Heart right ventricle (tissue), 16 donors: ENCODE data around the gene BATF3. TPM values are rescaled to one million over a fixed set of nuclear protein-coding genes. Genes with fewer than 3 reads are reported as not detected.

Source experiments
- ATAC-seq, 8 donors: fragments of 200-7000 bp; cut with Tn5 transposase; one replicate each; pipeline ENCODE4 v1.9.1; 2020; ENCODE audit warnings: mild to moderate bottlenecking in 8 of 8, moderate library complexity in 8 of 8, moderate number of reproducible peaks in 1 of 8
- DNase-seq, 2 donors: peaks; one replicate each; pipeline ENCODE4 v3.0.0-alpha.2; 2020
- H3K27ac ChIP-seq, 10 donors: fragments of 200-600 bp; sonication (generic) in 2 of 10; one replicate each; pipeline versions ENCODE4 v1.5.0 to v1.8.0; 2020 to 2022; ENCODE audit warnings: mild to moderate bottlenecking in 3 of 10
- H3K27me3 ChIP-seq, 7 donors: fragments of 200-600 bp; one replicate each; pipeline ENCODE4 v1.8.0; 2021 to 2022; ENCODE audit warnings: mild to moderate bottlenecking in 2 of 7
- H3K36me3 ChIP-seq, 9 donors: fragments of 200-600 bp; sonication (generic) in 1 of 9; one replicate each; pipeline versions ENCODE4 v1.5.0 to v1.8.0; 2020 to 2022; ENCODE audit warnings: mild to moderate bottlenecking in 2 of 9
- H3K4me1 ChIP-seq, 9 donors: fragments of 200-600 bp; sonication (generic) in 1 of 9; one replicate each; pipeline versions ENCODE4 v1.5.0 to v1.8.0; 2020 to 2022; ENCODE audit warnings: mild to moderate bottlenecking in 4 of 9
- H3K4me3 ChIP-seq, 10 donors: fragments of 200-600 bp; sonication (generic) in 2 of 10; one replicate each; pipeline versions ENCODE4 v1.5.0 to v1.8.0; 2020 to 2022; ENCODE audit warnings: mild to moderate bottlenecking in 7 of 10, moderate library complexity in 2 of 10
- H3K9me3 ChIP-seq, 11 donors: fragments of 200-600 bp in 10 of 11; sonication (generic) in 2 of 11; one replicate each; pipeline versions ENCODE4 v1.5.0 to v1.8.0; 2013 to 2022; ENCODE audit warnings: mild to moderate bottlenecking in 2 of 11, control low read depth in 1 of 11, moderate library complexity in 1 of 11
- WGBS, 2 donors: extraction: QIAGEN DNeasy Blood & Tissue Kit; methylation state at CpG; one replicate each; pipeline ENCODE4 v1.1.7; 2013; ENCODE audit warnings: inconsistent platforms in 1 of 2; 5-methylcytosine and 5-hydroxymethylcytosine counted together
- intact Hi-C, 10 donors: fragments of 100-400 bp; cut with DNase I; formaldehyde crosslinking; loops; one replicate each; pipeline versions ENCODE4 v1.11.1 to v1.14.2; 2022
- polyA plus RNA-seq, 2 donors: library from polyadenylated mRNA; stranded (reverse); fragments of 200-250 nt; gene quantifications; one replicate each; pipeline ENCODE4 v1.2.3, GENCODE V29; 2013
- total RNA-seq, 10 donors: library from RNA; stranded (reverse); fragmentation: NEBNext Ultra II Directional in 3 of 10; extraction: Animal tissue kit (Norgen Biotek cat#: 25700) in 3 of 10; gene quantifications; one replicate each; pipeline versions ENCODE4 v1.2.1 to v1.2.4, GENCODE V29; 2021 to 2023
- TF ChIP-seq, protein P1 (sequence below), 9 donors: fragments of 200-600 bp; sonication (generic) in 2 of 9; IDR thresholded peaks; one replicate each; pipeline versions ENCODE4 v1.5.0 to v1.8.0; 2021 to 2022; ENCODE audit warnings: antibody characterized with exemption in 9 of 9, mild to moderate bottlenecking in 5 of 9, moderate library complexity in 1 of 9
- donor health status: Arrhythmogenic right ventricular cardiomyopathy.
- donor health status: ischemic (EF 13 %, LVEDD 7.1; RV severe dilation, severe dysfunction).
- donor health status: healthy with polysubstance abuse.
- donor health status: DM: no; HTN: yes; CAD: no.
- donor health status: DM: no; HTN: no; CAD: no.
- donor health status: ischemic (EF 25% LVEDD 6.9; RV normal size, moderate dysfunction).
- donor health status: ischemic (EF 25% LVEDD 5.7; RV mildly dilated, moderate dysfunction).
- donor health status: healthy.
- donor health status: DM: yes; HTN: yes; CAD: no.
- donor health status: Ischemic cardiomyopathy.
- donor health status: ischemic (EF 35%, LVEDD 5.7; RV mildly dilated, moderate dysfunction).
- donor health status: nonischemic (EF 11% LVEDD 7.7; RV severe dilation, severe dysfunction).
- donor health status: DM: yes; HTN: yes; CAD: no.
- donor health status: PGD.
- donor health status: ischemic (EF 29% LVEDD 5.4; RV normal size, mild dysfunction).
- donor health status: nonischemic (EF 23%, LVEDD 6.1; RV moderate dilation, normal function).

Gene BATF3
- total and polyA plus RNA-seq, 12 donors = 0.28 to 7.0 (median 1.1) TPM

DNA sequence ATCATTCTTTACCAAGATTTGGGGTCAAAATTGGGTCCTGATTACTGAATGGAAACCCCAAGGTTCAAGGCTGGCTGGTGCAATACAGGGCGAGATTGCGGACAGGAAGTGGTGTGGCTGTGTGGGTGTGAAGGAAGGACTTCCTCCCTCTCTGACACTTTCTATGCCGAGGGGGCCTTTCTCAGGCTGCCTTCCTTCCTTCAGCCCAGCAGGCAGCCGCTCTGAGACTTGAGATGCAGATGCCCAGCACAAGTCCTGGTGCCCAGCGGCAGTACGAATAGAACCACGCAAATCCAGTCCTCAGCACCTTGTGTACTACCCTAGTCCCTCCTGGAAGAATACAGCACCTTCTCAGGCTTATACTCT lies 16.3 kb downstream of the BATF3 start:
- Histone ChIP-seq H3K4me1 (peaks cover 0 to 54% (median 0%) of the 10 kb centered on the region in 9 donors), H3K9me3 (no peaks in the 10 kb centered on the region), H3K27me3 (peaks cover 0 to 8% (median 0%) of the 10 kb centered on the region in 7 donors), H3K36me3 (no peaks in the 10 kb centered on the region), H3K4me3 (no peak overlapping the region), H3K27ac (peak overlapping the region in 1 of 10 donors; percentile 46)
- TF ChIP-seq, protein P1, sequence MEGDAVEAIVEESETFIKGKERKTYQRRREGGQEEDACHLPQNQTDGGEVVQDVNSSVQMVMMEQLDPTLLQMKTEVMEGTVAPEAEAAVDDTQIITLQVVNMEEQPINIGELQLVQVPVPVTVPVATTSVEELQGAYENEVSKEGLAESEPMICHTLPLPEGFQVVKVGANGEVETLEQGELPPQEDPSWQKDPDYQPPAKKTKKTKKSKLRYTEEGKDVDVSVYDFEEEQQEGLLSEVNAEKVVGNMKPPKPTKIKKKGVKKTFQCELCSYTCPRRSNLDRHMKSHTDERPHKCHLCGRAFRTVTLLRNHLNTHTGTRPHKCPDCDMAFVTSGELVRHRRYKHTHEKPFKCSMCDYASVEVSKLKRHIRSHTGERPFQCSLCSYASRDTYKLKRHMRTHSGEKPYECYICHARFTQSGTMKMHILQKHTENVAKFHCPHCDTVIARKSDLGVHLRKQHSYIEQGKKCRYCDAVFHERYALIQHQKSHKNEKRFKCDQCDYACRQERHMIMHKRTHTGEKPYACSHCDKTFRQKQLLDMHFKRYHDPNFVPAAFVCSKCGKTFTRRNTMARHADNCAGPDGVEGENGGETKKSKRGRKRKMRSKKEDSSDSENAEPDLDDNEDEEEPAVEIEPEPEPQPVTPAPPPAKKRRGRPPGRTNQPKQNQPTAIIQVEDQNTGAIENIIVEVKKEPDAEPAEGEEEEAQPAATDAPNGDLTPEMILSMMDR (IDR thresholded peaks at IDR 0.05) = no peak
- intact Hi-C loops = no loop called here
- DNase-seq (no peak), ATAC-seq (peak; percentile 38 to 70 (median 60))
- WGBS, 2 donors = 50 to 70% methylated on average over 7 of the region's 7 CpGs

- H3K9me3 ChIP-seq = no peaks in the 10 kb centered on the region
- TF ChIP-seq, protein P1 (IDR thresholded peaks at IDR 0.05) = no peak
- intact Hi-C loops = no loop called here
- no peak overlapping the region for H3K4me3 ChIP-seq
- 44 to 51% methylated on average over 4 of the region's 4 CpGs for WGBS, 2 donors
- DNase-seq (no peak), ATAC-seq (no peak)
- peaks cover 0 to 8% (median 0%) of the 10 kb centered on the region in 7 donors for H3K27me3 ChIP-seq
- no peaks in the 10 kb centered on the region for H3K36me3 ChIP-seq
- H3K27ac ChIP-seq = no peak overlapping the region
- peaks cover 0 to 54% (median 0%) of the 10 kb centered on the region in 9 donors for H3K4me1 ChIP-seq
These were observed 18.8 kb downstream of the BATF3 start for GRCh38 chr1:212680680-212681389.

GRCh38 chr1:212678456-212679410 lies 20.9 kb downstream of the BATF3 start:
- Histone ChIP-seq H3K36me3 (no peaks in the 10 kb centered on the region), H3K9me3 (no peaks in the 10 kb centered on the region), H3K4me3 (no peak overlapping the region), H3K27me3 (peaks cover 0 to 4% (median 0%) of the 10 kb centered on the region in 7 donors), H3K4me1 (peaks cover 0 to 36% (median 0%) of the 10 kb centered on the region in 9 donors), H3K27ac (peak overlapping the region in 1 of 10 donors; percentile 47)
- intact Hi-C loops = no loop called here
- 71 to 74% methylated on average over 11 of the region's 11 CpGs for WGBS, 2 donors
- DNase-seq = no peak
- no peak for ATAC-seq
- TF ChIP-seq, protein P1 (IDR thresholded peaks at IDR 0.05) = no peak

- H3K36me3 ChIP-seq = no peaks in the 10 kb centered on the region
- ATAC-seq (no peak), DNase-seq (no peak)
- H3K9me3 ChIP-seq = no peaks in the 10 kb centered on the region
- H3K4me1 ChIP-seq = peaks cover 0 to 24% (median 0%) of the 10 kb centered on the region in 9 donors
- H3K27ac ChIP-seq = no peak overlapping the region
- peaks cover 0 to 3% (median 0%) of the 10 kb centered on the region in 7 donors for H3K27me3 ChIP-seq
- intact Hi-C loops = no loop called here
- no peak overlapping the region for H3K4me3 ChIP-seq
- 78 to 85% methylated on average over 4 of the region's 4 CpGs for WGBS, 2 donors
- TF ChIP-seq, protein P1 (IDR thresholded peaks at IDR 0.05) = no peak
These were observed 22.1 kb downstream of the BATF3 start for GRCh38 chr1:212677573-212677972.
